ENCODE results near the gene OS9. TPM values are rescaled to one million over a fixed set of nuclear protein-coding genes. Genes with fewer than 3 reads are reported as not detected.
A peak's percentile ranks its signal among the peaks of the same experiment; 100 is the strongest.

The OS9 gene
- total and polyA plus RNA-seq, 5 donors from 2014 or later: 59.2 to 151 (median 66.5) TPM

DNA sequence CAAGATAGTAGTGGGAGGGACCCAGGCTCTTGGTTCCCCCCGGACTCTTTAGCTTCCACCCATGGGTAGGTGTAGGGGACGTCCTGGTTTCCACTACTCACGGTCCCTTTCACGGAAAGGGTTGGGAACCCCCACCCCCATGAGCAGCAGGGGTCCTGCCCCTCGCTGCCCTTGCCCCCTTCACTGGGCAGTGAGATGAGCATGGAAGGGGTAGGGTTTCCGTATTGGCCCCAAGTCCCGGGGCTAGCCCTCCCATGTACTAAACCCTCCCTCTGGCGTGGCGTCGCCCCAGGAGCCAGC, 31.9 kb downstream of the OS9 start:
- no peaks in the 10 kb centered on the region for H3K27me3 ChIP-seq (ENCODE audit: control insufficient read depth, insufficient read depth, low read length)
- Mint-ChIP-seq H3K9me3 (no peaks in the 10 kb centered on the region), H3K36me3 (peaks cover 20% of the 10 kb centered on the region), H3K4me1 (peaks cover 0 to 22% (median 8%) of the 10 kb centered on the region in 4 donors), H3K27ac (no peak overlapping the region), H3K4me3 (no peak overlapping the region), H3K27me3 (peaks cover 5% of the 10 kb centered on the region)
- peaks cover 4% of the 10 kb centered on the region for H3K4me1 ChIP-seq (ENCODE audit: control insufficient read depth, insufficient read depth, low read length, poor library complexity, severe bottlenecking)
- DNase-seq: no peak
- H3K9me3 ChIP-seq (ENCODE audit: control insufficient read depth in 2 of 2, low read length in 2 of 2): no peaks in the 10 kb centered on the region
- H3K27ac ChIP-seq (ENCODE audit: insufficient read depth, low read length, poor library complexity, severe bottlenecking): no peak overlapping the region
- H3K36me3 ChIP-seq (ENCODE audit: control insufficient read depth, insufficient read depth, low read length): peaks cover 42% of the 10 kb centered on the region
- no peak for ATAC-seq (ENCODE audit: low read depth in 2 of 2)
- no peak overlapping the region for H3K4me3 ChIP-seq (ENCODE audit: low read depth, low read length)

- peaks cover 4% of the 10 kb centered on the region for H3K4me1 ChIP-seq (ENCODE audit: control insufficient read depth, insufficient read depth, low read length, poor library complexity, severe bottlenecking)
- no peaks in the 10 kb centered on the region for H3K9me3 Mint-ChIP-seq
- H3K27ac Mint-ChIP-seq: no peak overlapping the region
- H3K27me3 Mint-ChIP-seq: peaks cover 5% of the 10 kb centered on the region
- no peaks in the 10 kb centered on the region for H3K27me3 ChIP-seq (ENCODE audit: control insufficient read depth, insufficient read depth, low read length)
- DNase-seq: no peak
- H3K4me3 Mint-ChIP-seq: peak overlapping the region in 2 of 4 donors; percentile 28 to 55
- peaks cover 23% of the 10 kb centered on the region for H3K36me3 Mint-ChIP-seq
- H3K4me1 Mint-ChIP-seq: peaks cover 0 to 22% (median 8%) of the 10 kb centered on the region in 4 donors
- no peak overlapping the region for H3K27ac ChIP-seq (ENCODE audit: insufficient read depth, low read length, poor library complexity, severe bottlenecking)
- no peak for ATAC-seq (ENCODE audit: low read depth in 2 of 2)
- no peaks in the 10 kb centered on the region for H3K9me3 ChIP-seq (ENCODE audit: control insufficient read depth in 2 of 2, low read length in 2 of 2)
- peaks cover 44% of the 10 kb centered on the region for H3K36me3 ChIP-seq (ENCODE audit: control insufficient read depth, insufficient read depth, low read length)
- H3K4me3 ChIP-seq (ENCODE audit: low read depth, low read length): no peak overlapping the region
Measured at GRCh38 chr12:57726151-57726883, 32.4 kb downstream of the OS9 start.

GRCh38 chr12:57726884-57727757, 33.2 kb downstream of the OS9 start:
- Histone ChIP-seq H3K4me3 (ENCODE audit: low read depth, low read length) (no peak overlapping the region), H3K9me3 (ENCODE audit: control insufficient read depth in 2 of 2, low read length in 2 of 2) (no peaks in the 10 kb centered on the region), H3K36me3 (ENCODE audit: control insufficient read depth, insufficient read depth, low read length) (peaks cover 52% of the 10 kb centered on the region), H3K27ac (ENCODE audit: insufficient read depth, low read length, poor library complexity, severe bottlenecking) (no peak overlapping the region), H3K4me1 (ENCODE audit: control insufficient read depth, insufficient read depth, low read length, poor library complexity, severe bottlenecking) (peaks cover 4% of the 10 kb centered on the region), H3K27me3 (ENCODE audit: control insufficient read depth, insufficient read depth, low read length) (no peaks in the 10 kb centered on the region)
- peaks cover 0 to 19% (median 8%) of the 10 kb centered on the region in 4 donors for H3K4me1 Mint-ChIP-seq
- ATAC-seq (ENCODE audit: low read depth in 2 of 2) (no peak), DNase-seq (no peak)
- peaks cover 28% of the 10 kb centered on the region for H3K36me3 Mint-ChIP-seq
- no peaks in the 10 kb centered on the region for H3K9me3 Mint-ChIP-seq
- no peak overlapping the region for H3K4me3 Mint-ChIP-seq
- no peaks in the 10 kb centered on the region for H3K27me3 Mint-ChIP-seq
- no peak overlapping the region for H3K27ac Mint-ChIP-seq

DNA sequence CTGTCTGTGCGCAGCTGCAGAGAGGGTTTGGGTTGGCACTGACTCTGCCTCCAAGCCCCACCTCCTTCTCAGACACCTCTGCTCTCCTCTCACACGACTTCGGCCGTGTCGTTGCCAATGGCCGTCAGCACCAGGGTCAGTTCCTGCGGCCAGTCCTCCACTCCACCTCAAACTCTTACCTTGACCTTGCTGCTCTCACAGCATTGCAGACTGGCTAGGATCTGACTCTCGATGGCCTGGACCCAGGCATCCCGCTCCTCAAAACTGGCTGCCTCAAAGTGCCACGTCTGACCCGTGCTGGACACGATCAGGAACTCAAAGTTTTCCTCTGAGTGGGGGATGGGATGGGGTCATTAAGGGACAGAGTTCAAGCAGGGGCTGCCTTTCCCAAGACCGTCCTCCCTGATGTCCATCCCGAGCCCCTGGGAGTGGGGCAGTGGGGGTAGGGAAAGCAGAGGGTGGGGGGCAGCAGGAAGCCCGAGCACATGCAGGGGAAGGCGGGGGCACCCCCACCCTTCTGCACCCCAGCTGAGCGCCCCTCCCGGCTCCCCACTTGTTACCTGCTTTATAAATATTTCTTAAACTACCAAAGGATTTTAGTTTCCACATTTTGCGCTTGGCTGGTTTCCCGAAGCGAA, 33.9 kb downstream of the OS9 start:
- H3K9me3 ChIP-seq (ENCODE audit: control insufficient read depth in 2 of 2, low read length in 2 of 2): no peaks in the 10 kb centered on the region
- Mint-ChIP-seq H3K4me1 (peaks cover 0 to 16% (median 8%) of the 10 kb centered on the region in 4 donors), H3K27ac (peak overlapping the region in 1 of 3 donors; percentile 23), H3K27me3 (no peaks in the 10 kb centered on the region), H3K36me3 (peaks cover 34% of the 10 kb centered on the region), H3K9me3 (no peaks in the 10 kb centered on the region), H3K4me3 (no peak overlapping the region)
- DNase-seq (no peak), ATAC-seq (ENCODE audit: low read depth in 2 of 2) (no peak)
- H3K4me1 ChIP-seq (ENCODE audit: control insufficient read depth, insufficient read depth, low read length, poor library complexity, severe bottlenecking): peaks cover 4% of the 10 kb centered on the region
- H3K4me3 ChIP-seq (ENCODE audit: low read depth, low read length): no peak overlapping the region
- H3K36me3 ChIP-seq (ENCODE audit: control insufficient read depth, insufficient read depth, low read length): peaks cover 60% of the 10 kb centered on the region
- H3K27ac ChIP-seq (ENCODE audit: insufficient read depth, low read length, poor library complexity, severe bottlenecking): peak overlapping the region; percentile 14
- H3K27me3 ChIP-seq (ENCODE audit: control insufficient read depth, insufficient read depth, low read length): no peaks in the 10 kb centered on the region

DNA sequence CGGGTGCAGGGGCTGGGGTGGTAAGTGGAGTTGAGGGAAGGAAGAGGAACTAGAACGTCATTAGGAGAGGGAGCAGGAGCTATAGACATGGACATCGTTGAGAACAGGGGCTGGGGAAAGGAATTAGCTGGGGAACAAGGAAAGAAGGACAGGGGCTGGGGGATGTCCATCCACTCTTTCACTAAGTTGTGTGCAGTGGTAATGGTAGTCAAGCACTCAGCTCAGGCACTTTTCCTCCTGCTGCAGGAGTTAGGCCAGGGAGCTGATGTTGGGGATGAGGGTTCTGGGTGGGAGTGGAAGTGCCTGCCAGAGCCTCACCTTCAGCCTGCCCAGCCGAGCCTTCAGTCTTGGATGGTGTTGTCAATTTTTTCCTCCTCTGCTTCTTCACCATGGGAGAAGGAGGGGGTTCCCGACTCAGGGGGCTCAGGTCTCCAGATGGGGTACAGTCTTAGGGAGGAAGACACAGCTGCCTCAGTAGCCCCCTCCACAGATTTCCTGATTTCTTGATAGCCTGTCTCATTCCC, 35.5 kb downstream of the OS9 start:
- Histone ChIP-seq H3K9me3 (ENCODE audit: control insufficient read depth in 2 of 2, low read length in 2 of 2) (no peaks in the 10 kb centered on the region), H3K27ac (ENCODE audit: insufficient read depth, low read length, poor library complexity, severe bottlenecking) (no peak overlapping the region), H3K4me1 (ENCODE audit: control insufficient read depth, insufficient read depth, low read length, poor library complexity, severe bottlenecking) (peaks cover 4% of the 10 kb centered on the region), H3K36me3 (ENCODE audit: control insufficient read depth, insufficient read depth, low read length) (peaks cover 75% of the 10 kb centered on the region), H3K4me3 (ENCODE audit: low read depth, low read length) (no peak overlapping the region), H3K27me3 (ENCODE audit: control insufficient read depth, insufficient read depth, low read length) (no peaks in the 10 kb centered on the region)
- ATAC-seq (ENCODE audit: low read depth in 2 of 2) (no peak), DNase-seq (no peak)
- Mint-ChIP-seq H3K36me3 (peaks cover 43% of the 10 kb centered on the region), H3K4me3 (no peak overlapping the region), H3K27ac (no peak overlapping the region), H3K9me3 (no peaks in the 10 kb centered on the region), H3K27me3 (no peaks in the 10 kb centered on the region), H3K4me1 (peaks cover 0 to 10% (median 7%) of the 10 kb centered on the region in 4 donors)

DNA sequence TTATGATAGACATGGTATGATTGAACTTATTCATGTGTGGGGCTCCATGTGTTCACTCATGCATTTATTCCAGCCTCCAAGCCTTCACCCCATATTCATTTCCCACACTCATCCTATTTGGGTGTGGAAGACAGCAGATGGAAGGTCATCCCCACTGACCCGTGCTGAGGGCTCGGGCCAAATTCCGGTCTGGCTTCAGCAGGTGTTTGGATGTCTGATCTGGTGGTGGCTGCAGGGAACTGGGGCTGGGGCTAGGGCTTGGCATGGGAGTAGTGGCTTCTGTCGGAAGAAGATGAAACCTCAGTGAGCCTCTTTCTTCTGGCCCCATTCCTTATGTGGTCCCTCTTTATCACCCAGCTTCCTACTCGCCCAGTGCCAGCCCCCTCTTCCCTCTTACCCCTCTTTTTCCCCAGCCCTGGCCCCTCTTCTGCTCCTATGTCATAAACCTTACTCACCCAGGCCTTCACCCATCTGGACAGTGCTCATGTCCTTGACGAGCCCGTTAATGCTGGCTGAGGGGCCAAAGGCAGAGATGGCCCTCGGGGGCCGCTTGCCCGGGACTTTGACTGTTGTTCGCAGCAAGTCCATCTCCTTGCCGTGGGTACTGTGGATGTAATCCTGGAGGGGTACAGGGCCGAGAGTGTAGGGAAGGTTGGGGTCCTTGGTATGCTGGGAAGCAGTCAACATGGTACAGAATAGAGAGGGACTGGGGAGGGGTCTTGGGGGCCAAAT, 36.6 kb downstream of the OS9 start:
- H3K4me1 ChIP-seq (ENCODE audit: control insufficient read depth, insufficient read depth, low read length, poor library complexity, severe bottlenecking): no peaks in the 10 kb centered on the region
- Mint-ChIP-seq H3K4me3 (no peak overlapping the region), H3K4me1 (peaks cover 0 to 8% (median 6%) of the 10 kb centered on the region in 4 donors), H3K27me3 (no peaks in the 10 kb centered on the region), H3K36me3 (peaks cover 51% of the 10 kb centered on the region), H3K9me3 (no peaks in the 10 kb centered on the region), H3K27ac (peak overlapping the region in 1 of 3 donors; percentile 44)
- H3K27me3 ChIP-seq (ENCODE audit: control insufficient read depth, insufficient read depth, low read length): no peaks in the 10 kb centered on the region
- no peak overlapping the region for H3K27ac ChIP-seq (ENCODE audit: insufficient read depth, low read length, poor library complexity, severe bottlenecking)
- H3K9me3 ChIP-seq (ENCODE audit: control insufficient read depth in 2 of 2, low read length in 2 of 2): no peaks in the 10 kb centered on the region
- DNase-seq: no peak
- H3K4me3 ChIP-seq (ENCODE audit: low read depth, low read length): no peak overlapping the region
- no peak for ATAC-seq (ENCODE audit: low read depth in 2 of 2)
- peaks cover 84% of the 10 kb centered on the region for H3K36me3 ChIP-seq (ENCODE audit: control insufficient read depth, insufficient read depth, low read length)

DNA sequence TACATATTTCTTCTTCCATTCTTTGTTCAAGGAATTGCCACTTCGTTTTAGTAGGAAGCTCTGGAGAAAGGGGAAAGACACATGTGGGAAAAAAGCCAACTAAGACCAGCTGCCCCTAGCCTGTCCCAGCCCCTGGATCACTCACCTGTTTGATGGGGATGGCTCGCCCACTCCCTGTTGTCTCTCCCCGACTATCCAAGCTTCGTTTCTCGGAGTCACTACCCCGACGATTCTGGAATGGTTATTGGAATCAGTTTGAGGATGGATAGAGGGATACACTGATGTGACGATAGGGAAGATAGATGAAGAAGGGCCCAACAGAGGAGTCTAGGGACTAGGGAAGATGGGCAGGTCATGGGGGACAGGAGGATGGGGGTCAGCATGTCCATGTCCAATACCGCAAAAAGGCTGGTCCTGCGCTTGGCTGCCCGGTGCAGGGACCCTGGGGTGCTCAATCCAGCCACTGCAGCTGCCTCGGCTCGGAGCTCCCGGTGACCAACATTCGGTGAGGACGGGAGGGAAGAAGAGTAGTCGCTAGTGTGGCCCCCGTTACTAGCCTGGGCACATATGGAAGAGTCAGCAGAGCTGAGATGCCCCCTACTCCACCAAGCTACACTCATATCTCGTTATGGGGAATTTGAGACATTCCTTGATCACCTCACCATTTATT, 37.6 kb downstream of the OS9 start:
- no peak overlapping the region for H3K4me3 Mint-ChIP-seq
- H3K27me3 ChIP-seq (ENCODE audit: control insufficient read depth, insufficient read depth, low read length): no peaks in the 10 kb centered on the region
- H3K27me3 Mint-ChIP-seq: no peaks in the 10 kb centered on the region
- DNase-seq (no peak), ATAC-seq (ENCODE audit: low read depth in 2 of 2) (no peak)
- no peak overlapping the region for H3K27ac ChIP-seq (ENCODE audit: insufficient read depth, low read length, poor library complexity, severe bottlenecking)
- no peaks in the 10 kb centered on the region for H3K4me1 ChIP-seq (ENCODE audit: control insufficient read depth, insufficient read depth, low read length, poor library complexity, severe bottlenecking)
- H3K9me3 ChIP-seq (ENCODE audit: control insufficient read depth in 2 of 2, low read length in 2 of 2): no peaks in the 10 kb centered on the region
- H3K36me3 ChIP-seq (ENCODE audit: control insufficient read depth, insufficient read depth, low read length): peaks cover 85% of the 10 kb centered on the region
- no peak overlapping the region for H3K4me3 ChIP-seq (ENCODE audit: low read depth, low read length)
- peak overlapping the region in 2 of 3 donors; percentile 44 to 56 for H3K27ac Mint-ChIP-seq
- no peaks in the 10 kb centered on the region for H3K9me3 Mint-ChIP-seq
- peaks cover 54% of the 10 kb centered on the region for H3K36me3 Mint-ChIP-seq
- peaks cover 0 to 12% (median 10%) of the 10 kb centered on the region in 4 donors for H3K4me1 Mint-ChIP-seq

Measured in CD4-positive, CD25-positive, alpha-beta regulatory T cell (primary cell).